GM23248 (cell line): Measurements from ENCODE around the gene E2F4. TPM values are rescaled to one million over a fixed set of nuclear protein-coding genes. Genes with fewer than 3 reads are reported as not detected.

ENCODE experiments used
- DNase-seq: peaks from one replicate; pipeline ENCODE4 v3.0.0-alpha.2; 2015
- H2AFZ ChIP-seq: fragments of 200-600 bp; sonication (generic); 2 replicates; pipeline ENCODE4 v1.6.1; 2016; ENCODE audit warnings: antibody characterized with exemption
- H3F3A ChIP-seq: fragments of 200-600 bp; sonication (generic); 2 replicates; pipeline ENCODE4 v1.6.1; 2016; ENCODE audit warnings: mild to moderate bottlenecking, antibody characterized with exemption, mixed run types; ENCODE audit not compliant: insufficient read depth
- H3K27ac ChIP-seq: fragments of 200-600 bp; sonication (generic); 2 replicates; pipeline ENCODE4 v1.5.1; 2016; ENCODE audit warnings: mild to moderate bottlenecking
- H3K27me3 ChIP-seq: fragments of 200-600 bp; sonication (generic); replicated peaks from 2 replicates; pipeline ENCODE4 v1.6.1; 2016; ENCODE audit warnings: mild to moderate bottlenecking; ENCODE audit not compliant: insufficient read depth
- H3K36me3 ChIP-seq: fragments of 200-600 bp; sonication (generic); 2 replicates; pipeline ENCODE4 v1.6.1; 2016; ENCODE audit warnings: low read depth, mild to moderate bottlenecking
- H3K4me1 ChIP-seq: fragments of 200-600 bp; sonication (generic); 2 replicates; pipeline ENCODE4 v1.6.1; 2016; ENCODE audit warnings: mild to moderate bottlenecking; ENCODE audit not compliant: insufficient read depth
- H3K4me2 ChIP-seq: fragments of 200-600 bp; sonication (generic); one replicate; pipeline ENCODE4 v1.6.1; 2016; ENCODE audit warnings: mild to moderate bottlenecking; ENCODE audit not compliant: unreplicated experiment
- H3K4me3 ChIP-seq: fragments of 200-600 bp; sonication (generic); 2 replicates; pipeline ENCODE4 v1.5.1; 2016; ENCODE audit warnings: mild to moderate bottlenecking
- H3K79me2 ChIP-seq: fragments of 200-600 bp; sonication (generic); 2 replicates; pipeline ENCODE4 v1.6.1; 2016; ENCODE audit warnings: mild to moderate bottlenecking; ENCODE audit not compliant: insufficient read depth
- H3K9ac ChIP-seq: fragments of 200-600 bp; sonication (generic); 2 replicates; pipeline ENCODE4 v1.6.1; 2016; ENCODE audit warnings: mild to moderate bottlenecking
- H3K9me2 ChIP-seq: fragments of 200-600 bp; sonication (generic); 2 replicates; pipeline ENCODE4 v1.6.1; 2016; ENCODE audit warnings: mixed run types, mild to moderate bottlenecking, moderate library complexity; ENCODE audit not compliant: insufficient read depth
- H3K9me3 ChIP-seq: fragments of 200-600 bp; sonication (generic); one replicate; pipeline ENCODE4 v1.6.1; 2017; ENCODE audit warnings: low read depth
- H4K20me1 ChIP-seq: fragments of 200-600 bp; sonication (generic); 2 replicates; pipeline ENCODE4 v1.6.0; 2016; ENCODE audit not compliant: insufficient read depth
- EZH2 ChIP-seq: fragments of 200-600 bp; sonication (generic); IDR thresholded peaks from 2 replicates; pipeline ENCODE4 v1.6.1; 2018; ENCODE audit warnings: antibody characterized with exemption, mild to moderate bottlenecking; ENCODE audit not compliant: insufficient read depth, poor library complexity, severe bottlenecking
- EZH2phosphoT487 ChIP-seq: fragments of 200-600 bp; sonication (generic); IDR thresholded peaks from 2 replicates; pipeline ENCODE4 v1.6.1; 2018; ENCODE audit warnings: antibody characterized with exemption, moderate library complexity, mild to moderate bottlenecking, low read depth; ENCODE audit not compliant: insufficient read depth
- WGBS, 2 experiments: methylation state at CpG; one replicate each; pipeline ENCODE4 v1.1.6; 2015 to 2017; ENCODE audit warnings: low lambda C conversion rate in 2 of 2, low coverage in 1 of 2; ENCODE audit errors: missing lambda C conversion rate in 2 of 2; 5-methylcytosine and 5-hydroxymethylcytosine counted together
- in situ Hi-C: fragments of 300-500 bp; cut with MboI; formaldehyde crosslinking; loops from 2 replicates; pipeline ENCODE4 v1.15.0; 2020
- polyA plus RNA-seq: library from polyadenylated mRNA; unstranded; fragments of >200 nt; fragmentation: Nextera tagmentation; extraction: Ambion mirVana; gene quantifications from 2 replicates; pipeline ENCODE4 v1.2.1, GENCODE V29; 2016
- total RNA-seq: library from RNA; depleted of rRNA; stranded (reverse); fragments of >200 nt; shearing (Covaris generic); gene quantifications from 2 replicates; pipeline ENCODE4 v1.2.3, GENCODE V29; 2014

Gene E2F4
- total and polyA plus RNA-seq, 2 experiments from 2014 or later, result 50.0 to 82.0 TPM

DNA sequence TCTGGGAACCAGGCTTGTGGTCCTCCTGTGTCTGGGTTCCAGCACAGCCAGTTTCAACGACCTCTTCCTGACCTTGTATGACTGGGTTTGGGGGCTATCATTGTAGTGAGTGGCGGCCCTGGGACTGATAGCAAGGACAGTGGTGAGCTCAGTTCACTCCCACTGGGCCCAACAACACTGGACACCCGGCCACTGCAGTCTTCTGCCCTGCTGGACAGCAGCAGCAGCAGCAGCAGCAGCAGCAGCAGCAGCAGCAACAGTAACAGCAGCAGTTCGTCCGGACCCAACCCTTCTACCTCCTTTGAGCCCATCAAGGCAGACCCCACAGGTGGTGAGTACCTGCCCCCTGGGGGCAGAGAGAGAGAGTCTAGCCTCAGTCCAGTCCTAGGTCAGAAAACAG, 3.7 kb downstream of the E2F4 start:
- 83 to 91% methylated on average over 5 of the region's 5 CpGs for WGBS, 2 experiments
- Histone ChIP-seq H3K27me3 (no peaks in the 10 kb centered on the region), H3K79me2 (peaks cover 39% of the 10 kb centered on the region), H2AFZ (no peak overlapping the region), H3K9ac (no peak overlapping the region), H3K36me3 (peaks cover 21% of the 10 kb centered on the region; the same call in 1 of the 2 replicates), H3K9me2 (no peaks in the 10 kb centered on the region), H3K4me3 (no peak overlapping the region), H3K4me2 (no peak overlapping the region), H3F3A (peaks cover 10% of the 10 kb centered on the region; the same call in 1 of the 2 replicates), H3K9me3 (no peaks in the 10 kb centered on the region), H4K20me1 (no peaks in the 10 kb centered on the region), H3K4me1 (peaks cover 11% of the 10 kb centered on the region), H3K27ac (no peak overlapping the region)
- in situ Hi-C loops, result no loop called here
- DNase-seq, result no peak
- TF ChIP-seq EZH2phosphoT487 (no peak), EZH2 (no peak)

DNA sequence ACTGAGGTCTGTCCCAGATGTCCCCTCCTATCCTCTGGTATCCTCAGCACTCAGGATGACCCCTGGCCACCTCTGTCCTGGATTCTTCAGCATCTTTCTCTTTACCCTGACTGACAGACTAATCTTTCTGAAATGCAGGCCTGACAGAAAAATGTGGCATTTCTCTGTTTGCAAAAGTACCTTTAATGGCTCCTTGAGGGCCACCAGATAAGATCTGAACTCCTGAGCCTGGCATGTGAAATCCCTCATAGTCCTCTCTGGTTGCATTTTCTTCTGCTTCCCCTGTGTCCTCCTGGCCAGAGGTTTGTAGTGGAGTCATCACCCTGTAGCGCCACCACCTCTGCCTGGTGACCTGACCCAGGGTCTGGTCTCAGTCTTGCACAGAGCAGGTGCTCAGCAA, 4.9 kb downstream of the E2F4 start:
- H3K9me3 ChIP-seq, result no peaks in the 10 kb centered on the region
- H3K4me1 ChIP-seq, result peaks cover 11% of the 10 kb centered on the region
- peaks cover 39% of the 10 kb centered on the region for H3K79me2 ChIP-seq
- no peak overlapping the region for H3K9ac ChIP-seq
- no peak for TF ChIP-seq EZH2
- no peak for TF ChIP-seq EZH2phosphoT487
- WGBS, 2 experiments, result 100% methylated on average over 1 of the region's 1 CpG
- H3K9me2 ChIP-seq, result no peaks in the 10 kb centered on the region
- no peak overlapping the region for H3K4me3 ChIP-seq
- H3K36me3 ChIP-seq, result peaks cover 21% of the 10 kb centered on the region; the same call in 1 of the 2 replicates
- H2AFZ ChIP-seq, result no peak overlapping the region
- in situ Hi-C loops, result no loop called here
- H3K27ac ChIP-seq, result no peak overlapping the region
- no peak overlapping the region for H3K4me2 ChIP-seq
- no peak for DNase-seq
- H3F3A ChIP-seq, result peaks cover 10% of the 10 kb centered on the region; the same call in 1 of the 2 replicates
- no peaks in the 10 kb centered on the region for H3K27me3 ChIP-seq
- no peaks in the 10 kb centered on the region for H4K20me1 ChIP-seq

DNA sequence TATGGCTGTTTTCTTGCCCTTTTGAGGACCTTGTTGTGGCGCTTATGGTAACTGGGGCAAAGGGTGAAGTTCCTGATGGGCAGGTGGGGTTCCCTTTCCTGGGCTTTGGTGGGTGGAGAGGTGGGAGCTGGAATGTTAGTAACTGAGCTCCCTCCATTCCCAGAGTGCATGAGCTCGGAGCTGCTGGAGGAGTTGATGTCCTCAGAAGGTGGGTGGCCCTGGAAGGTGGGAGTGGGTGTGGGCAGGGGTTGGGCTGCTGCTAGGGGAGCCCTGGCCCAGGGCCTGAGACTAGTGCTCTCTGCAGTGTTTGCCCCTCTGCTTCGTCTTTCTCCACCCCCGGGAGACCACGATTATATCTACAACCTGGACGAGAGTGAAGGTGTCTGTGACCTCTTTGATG, 5.7 kb downstream of the E2F4 start:
- Histone ChIP-seq H3K4me3 (no peak overlapping the region), H3K4me1 (peaks cover 11% of the 10 kb centered on the region), H3K79me2 (peaks cover 32% of the 10 kb centered on the region), H4K20me1 (no peaks in the 10 kb centered on the region), H3K9me2 (no peaks in the 10 kb centered on the region), H3K9me3 (no peaks in the 10 kb centered on the region), H2AFZ (no peak overlapping the region), H3K4me2 (no peak overlapping the region), H3K27me3 (no peaks in the 10 kb centered on the region), H3F3A (peaks cover 10% of the 10 kb centered on the region; the same call in 1 of the 2 replicates), H3K27ac (no peak overlapping the region), H3K9ac (no peak overlapping the region), H3K36me3 (peaks cover 21% of the 10 kb centered on the region; the same call in 1 of the 2 replicates)
- in situ Hi-C loops, result no loop called here
- TF ChIP-seq EZH2phosphoT487, result no peak
- TF ChIP-seq EZH2, result no peak
- WGBS, 2 experiments, result 79 to 83% methylated on average over 6 of the region's 6 CpGs
- no peak for DNase-seq

DNA sequence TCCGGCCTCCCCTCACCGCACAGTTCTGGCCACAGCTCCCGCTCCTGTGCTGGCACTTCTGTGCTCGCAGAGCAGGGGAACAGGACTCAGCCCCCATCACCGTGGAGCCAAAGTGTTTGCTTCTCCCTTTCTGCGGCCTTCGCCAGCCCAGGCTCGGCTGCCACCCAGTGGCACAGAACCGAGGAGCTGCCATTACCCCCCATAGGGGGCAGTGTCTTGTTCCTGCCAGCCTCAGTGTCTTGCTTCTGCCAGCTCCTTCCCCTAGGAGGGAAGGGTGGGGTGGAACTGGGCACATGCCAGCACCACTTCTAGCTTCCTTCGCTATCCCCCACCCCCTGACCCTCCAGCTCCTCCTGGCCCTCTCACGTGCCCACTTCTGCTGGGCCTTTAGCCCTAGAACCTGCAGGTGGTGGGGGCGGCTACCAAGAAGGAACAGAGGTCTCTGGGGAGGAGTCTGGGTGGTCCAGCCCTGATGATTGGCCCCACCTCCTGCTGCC, 6.3 kb downstream of the E2F4 start:
- peaks cover 8% of the 10 kb centered on the region for H3K4me1 ChIP-seq
- TF ChIP-seq EZH2, result no peak
- no peak for TF ChIP-seq EZH2phosphoT487
- H3K79me2 ChIP-seq, result peaks cover 26% of the 10 kb centered on the region
- H3F3A ChIP-seq, result peaks cover 10% of the 10 kb centered on the region; the same call in 1 of the 2 replicates
- in situ Hi-C loops, result no loop called here
- H3K36me3 ChIP-seq, result peaks cover 21% of the 10 kb centered on the region; the same call in 1 of the 2 replicates
- no peaks in the 10 kb centered on the region for H3K27me3 ChIP-seq
- no peak overlapping the region for H3K4me2 ChIP-seq
- H3K9me2 ChIP-seq, result no peaks in the 10 kb centered on the region
- no peak overlapping the region for H2AFZ ChIP-seq
- no peak overlapping the region for H3K4me3 ChIP-seq
- no peak overlapping the region for H3K9ac ChIP-seq
- H3K27ac ChIP-seq, result no peak overlapping the region
- no peaks in the 10 kb centered on the region for H3K9me3 ChIP-seq
- peak; percentile 65 for DNase-seq
- H4K20me1 ChIP-seq, result no peaks in the 10 kb centered on the region
- WGBS, 2 experiments, result 61 to 63% methylated on average over 11 to 12 of the region's 12 CpGs
